B cell (primary cell): ENCODE results near the gene CD247. TPM values are rescaled to one million over a fixed set of nuclear protein-coding genes. Genes with fewer than 3 reads are reported as not detected.

Experiments
- ATAC-seq: fragments of 200-7000 bp; cut with Tn5 transposase; one replicate; pipeline ENCODE4 v1.10.0; 2021; ENCODE audit warnings: low read depth, mild to moderate bottlenecking, moderate number of reproducible peaks, moderate library complexity
- CTCF ChIA-PET: fragments of 350-600 bp; sonication (Branson Sonifier 250); formaldehyde crosslinking; loops from one replicate; lab custom pipeline; 2021; ENCODE audit warnings: antibody characterized with exemption, inconsistent platforms; lab: Charles Lee
- POLR2A ChIA-PET: fragments of 350-600 bp; sonication (Branson Sonifier 250); formaldehyde crosslinking; loops from one replicate; lab custom pipeline; 2021; ENCODE audit warnings: antibody characterized with exemption; lab: Charles Lee
- DNase-seq: peaks from one replicate; pipeline ENCODE4 v3.0.0; 2013
- H2AFZ ChIP-seq: 2 replicates; pipeline ENCODE4 v1.6.1; 2012; ENCODE audit warnings: mild to moderate bottlenecking, low read depth, low read length; ENCODE audit not compliant: insufficient read depth, poor library complexity, severe bottlenecking
- H3K27ac ChIP-seq, 2 donors: 1 replicate in 1 of 2; 2 replicates in 1 of 2; pipeline ENCODE4 v1.5.1; 2012 to 2013; ENCODE audit warnings: low read length in 2 of 2, mild to moderate bottlenecking in 2 of 2, moderate library complexity in 1 of 2
- H3K27me3 ChIP-seq, 4 experiments: fragments of 200-600 bp in 1 of 4; sonication (generic) in 1 of 4; replicated peaks in 1 of 4; 1 replicate in 2 of 4; 2 replicates in 2 of 4; pipeline versions ENCODE4 v1.6.1 to v1.7.0; 2013 to 2016; ENCODE audit warnings: low read length in 3 of 4, mild to moderate bottlenecking in 2 of 4, mixed read lengths in 1 of 4, moderate library complexity in 1 of 4; ENCODE audit not compliant: insufficient read depth in 4 of 4, control insufficient read depth in 3 of 4; ENCODE audit errors: control extremely low read depth in 1 of 4
- H3K36me3 ChIP-seq, 2 experiments: replicated peaks in 1 of 2; 1 replicate in 1 of 2; 2 replicates in 1 of 2; pipeline versions ENCODE4 v1.6.1 to v1.7.1; 2013; ENCODE audit warnings: low read length in 1 of 2; ENCODE audit not compliant: insufficient read depth in 2 of 2, control insufficient read depth in 1 of 2; ENCODE audit errors: control extremely low read depth in 1 of 2, extremely low read depth in 1 of 2
- H3K4me1 ChIP-seq, 2 donors: fragments of 200-600 bp in 1 of 2; sonication (generic) in 1 of 2; 1 replicate in 1 of 2; 2 replicates in 1 of 2; pipeline versions ENCODE4 v1.5.1 to v1.6.1; 2013 to 2017; ENCODE audit warnings: low read length in 2 of 2; ENCODE audit not compliant: control insufficient read depth in 2 of 2, insufficient read depth in 2 of 2
- H3K4me2 ChIP-seq: replicated peaks from 2 replicates; pipeline ENCODE3; 2012; ENCODE audit warnings: mild to moderate bottlenecking, low read depth, low read length; ENCODE audit not compliant: poor library complexity, severe bottlenecking
- H3K4me3 ChIP-seq, 5 experiments: fragments of 200-600 bp in 1 of 5; sonication (generic) in 1 of 5; 1 replicate in 3 of 5; 2 replicates in 2 of 5; pipeline versions ENCODE4 v1.5.1 to v1.7.0; 2011 to 2016; ENCODE audit warnings: low read length in 4 of 5, mild to moderate bottlenecking in 4 of 5, low read depth in 2 of 5, control low read depth in 1 of 5, moderate library complexity in 1 of 5; ENCODE audit not compliant: insufficient read depth in 1 of 5; ENCODE audit errors: control extremely low read depth in 1 of 5, extremely low read depth in 1 of 5
- H3K79me2 ChIP-seq: fragments of 200-600 bp; sonication (generic); one replicate; pipeline ENCODE4 v1.6.0; 2016; ENCODE audit warnings: low read length; ENCODE audit not compliant: control insufficient read depth, insufficient read depth
- H3K9ac ChIP-seq: fragments of 200-600 bp; sonication (generic); 2 replicates; pipeline ENCODE4 v1.6.1; 2017; ENCODE audit warnings: mild to moderate bottlenecking, low read length, moderate library complexity
- H3K9me3 ChIP-seq, 3 donors: one replicate each; pipeline versions ENCODE4 v1.6.1 to v1.7.1; 2013; ENCODE audit warnings: low read length in 2 of 3; ENCODE audit not compliant: control insufficient read depth in 2 of 3, insufficient read depth in 1 of 3; ENCODE audit errors: control extremely low read depth in 1 of 3
- H4K20me1 ChIP-seq: 2 replicates; pipeline ENCODE4 v1.6.0; 2012; ENCODE audit warnings: mild to moderate bottlenecking, low read length; ENCODE audit not compliant: insufficient read depth, control insufficient read depth, poor library complexity, severe bottlenecking
- H3K27ac Mint-ChIP-seq: one replicate; pipeline ENCODE4 v1.8.0; 2021; ENCODE audit warnings: mixed read lengths
- H3K27me3 Mint-ChIP-seq: one replicate; pipeline ENCODE4 v1.8.0; 2021; ENCODE audit warnings: mixed read lengths
- H3K4me1 Mint-ChIP-seq: one replicate; pipeline ENCODE4 v1.8.0; 2021; ENCODE audit warnings: mixed read lengths
- H3K4me3 Mint-ChIP-seq: one replicate; pipeline ENCODE4 v1.8.0; 2021; ENCODE audit warnings: mixed read lengths
- H3K9me3 Mint-ChIP-seq: one replicate; pipeline ENCODE4 v1.8.0; 2022; ENCODE audit warnings: mixed read lengths; ENCODE audit not compliant: insufficient read depth
- CTCF ChIP-seq: fragments of 200-600 bp; IDR thresholded peaks from one replicate; pipeline ENCODE4 v1.8.0; 2022; ENCODE audit warnings: antibody characterized with exemption, mild to moderate bottlenecking
- EZH2 ChIP-seq: IDR thresholded peaks from 2 replicates; pipeline ENCODE4 v1.6.1; 2012; ENCODE audit warnings: borderline replicate concordance, low read depth, mild to moderate bottlenecking, moderate library complexity, low read length; ENCODE audit not compliant: insufficient read depth, poor library complexity, severe bottlenecking
- WGBS: methylation state at CpG from one replicate; pipeline ENCODE4 v1.1.5; 2013; ENCODE audit warnings: missing lambda C conversion rate; ENCODE audit not compliant: insufficient coverage; 5-methylcytosine and 5-hydroxymethylcytosine counted together
- intact Hi-C: fragments of 100-400 bp; cut with micrococcal nuclease; formaldehyde crosslinking; loops from one replicate; pipeline ENCODE4 v1.10.0; 2022
- polyA plus RNA-seq: library from polyadenylated mRNA; depleted of rRNA; stranded (reverse); fragments of >200 nt; gene quantifications from 2 replicates; pipeline ENCODE4 v1.2.3, GENCODE V29; 2012
- total RNA-seq, 2 donors: library from RNA; stranded (reverse); fragments of 120-200 nt in 1 of 2; gene quantifications; 1 replicate in 1 of 2; 2 replicates in 1 of 2; pipeline versions ENCODE4 v1.2.3 to v1.2.4, GENCODE V29; 2013 to 2022

Gene CD247
- total and polyA plus RNA-seq, 2 donors (not counting 1 experiment from before 2014, with no cell fraction given), result 2.5 to 10.8 TPM

DNA sequence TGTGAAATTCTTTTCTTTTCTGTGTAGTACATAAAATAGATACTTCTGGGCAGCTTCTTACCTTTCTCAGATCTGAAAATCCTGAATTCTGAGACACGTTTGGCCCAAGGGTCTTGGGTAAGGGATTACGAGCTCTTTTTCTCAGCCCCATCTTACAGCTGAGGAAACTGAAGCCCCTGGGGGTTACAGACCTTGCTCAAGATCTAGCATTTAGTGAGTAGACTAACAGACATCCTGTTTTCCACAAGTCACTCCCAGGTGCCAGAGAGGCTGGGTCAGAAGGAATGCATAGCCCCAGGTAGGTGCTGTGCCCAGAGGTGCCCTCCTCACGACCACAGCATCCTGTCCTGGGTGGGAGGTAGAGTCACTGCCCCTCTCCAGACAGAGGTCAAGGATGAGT lies 48.4 kb upstream of the CD247 start:
- Mint-ChIP-seq H3K4me3 (no peak overlapping the region), H3K4me1 (peaks cover 12% of the 10 kb centered on the region), H3K27ac (no peak overlapping the region), H3K9me3 (no peaks in the 10 kb centered on the region), H3K27me3 (peaks cover 15% of the 10 kb centered on the region)
- 19% methylated on average over 3 of the region's 3 CpGs for WGBS
- Histone ChIP-seq H3K9ac (no peak overlapping the region), H2AFZ (no peak overlapping the region), H3K4me2 (no peak overlapping the region), H3K9me3 (peaks cover 0 to 10% (median 0%) of the 10 kb centered on the region in 3 donors), H3K36me3 (no peaks in the 10 kb centered on the region), H3K27ac (no peak overlapping the region), H3K79me2 (no peaks in the 10 kb centered on the region), H4K20me1 (no peaks in the 10 kb centered on the region), H3K4me1 (peaks cover 9 to 10% of the 10 kb centered on the region in 2 donors), H3K27me3 (peaks cover 0 to 10% (median 0%) of the 10 kb centered on the region in 4 experiments), H3K4me3 (no peak overlapping the region)
- POLR2A ChIA-PET, result no interaction called here
- no peak for TF ChIP-seq EZH2
- no peak for TF ChIP-seq CTCF
- CTCF ChIA-PET, result interaction anchor here (2.0 kb wide), 1 partner anchor 10 kb away, joined by 4 read pairs; no protein-coding TSS in a partner anchor
- no peak for ATAC-seq
- intact Hi-C loops, result no loop called here
- no peak for DNase-seq

DNA sequence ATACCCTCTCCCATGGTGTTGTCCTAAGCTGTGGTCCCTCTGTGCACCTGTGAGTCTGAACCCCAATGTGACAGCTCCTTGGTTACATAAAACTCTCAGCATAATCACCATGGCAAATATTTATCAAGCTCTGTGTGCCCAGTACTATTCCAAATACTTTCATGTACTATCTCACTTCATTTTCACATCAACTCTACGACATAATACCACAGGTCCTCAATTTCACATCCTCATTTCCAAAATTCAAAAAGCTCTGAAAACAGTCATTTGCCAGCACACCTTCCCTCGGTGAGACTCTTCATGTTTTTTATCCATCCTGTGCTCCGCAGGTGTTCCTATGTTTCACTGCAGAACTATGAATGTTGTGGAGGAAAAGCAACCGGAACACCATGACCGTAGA lies 47.6 kb upstream of the CD247 start:
- no peaks in the 10 kb centered on the region for H3K36me3 ChIP-seq
- intact Hi-C loops, result no loop called here
- H3K27ac Mint-ChIP-seq, result no peak overlapping the region
- ATAC-seq (no peak), DNase-seq (no peak)
- no peak overlapping the region for H3K4me2 ChIP-seq
- H3K27me3 ChIP-seq, result peaks cover 0 to 8% (median 0%) of the 10 kb centered on the region in 4 experiments
- POLR2A ChIA-PET, result no interaction called here
- H3K4me3 ChIP-seq, result no peak overlapping the region
- H3K27me3 Mint-ChIP-seq, result peaks cover 15% of the 10 kb centered on the region
- H3K9ac ChIP-seq, result no peak overlapping the region
- peaks cover 12% of the 10 kb centered on the region for H3K4me1 Mint-ChIP-seq
- 55% methylated on average over 5 of the region's 5 CpGs for WGBS
- H3K79me2 ChIP-seq, result no peaks in the 10 kb centered on the region
- TF ChIP-seq CTCF (no peak), EZH2 (no peak)
- no peak overlapping the region for H3K4me3 Mint-ChIP-seq
- H3K27ac ChIP-seq, result no peak overlapping the region
- CTCF ChIA-PET, result interaction anchor here (0.5 to 2.3 kb wide), 4 partner anchors 9 to 437 kb away, joined by 3 to 6 read pairs (median 4); partner anchors contain the start of gene CREG1
- H4K20me1 ChIP-seq, result no peaks in the 10 kb centered on the region
- H3K4me1 ChIP-seq, result peaks cover 9 to 10% of the 10 kb centered on the region in 2 donors
- H3K9me3 Mint-ChIP-seq, result no peaks in the 10 kb centered on the region
- H3K9me3 ChIP-seq, result peaks cover 0 to 3% (median 0%) of the 10 kb centered on the region in 3 donors
- H2AFZ ChIP-seq, result no peak overlapping the region
